Ovary (tissue), 9 donors: Measurements from ENCODE around the gene HERC6. TPM values are rescaled to one million over a fixed set of nuclear protein-coding genes. Genes with fewer than 3 reads are reported as not detected.
"Not testable (repeated sequence)": the region's sequence is repeated elsewhere in the genome, so short reads cannot be mapped to it uniquely, and the experiment has no call there.

Experiments used
- DNase-seq, 5 donors: peaks; one replicate each; pipeline ENCODE4 v3.0.0-alpha.2; 2019 to 2020
- H3K27ac ChIP-seq, 2 donors: fragments of 200-600 bp; one replicate each; pipeline versions ENCODE4 v1.5.1 to v1.8.0; 2019 to 2022
- H3K27me3 ChIP-seq: fragments of 200-600 bp; one replicate; pipeline ENCODE4 v1.8.0; 2022
- H3K36me3 ChIP-seq: fragments of 200-600 bp; sonication (generic); one replicate; pipeline ENCODE4 v1.5.1; 2019
- H3K4me1 ChIP-seq: one replicate; pipeline ENCODE4 v1.8.1; 2013; ENCODE audit warnings: mild to moderate bottlenecking, moderate library complexity; ENCODE audit not compliant: insufficient read depth
- H3K4me3 ChIP-seq: fragments of 200-600 bp; sonication (generic); one replicate; pipeline ENCODE4 v1.5.1; 2017
- H3K9me3 ChIP-seq, 2 donors: fragments of 200-600 bp in 1 of 2; sonication (generic) in 1 of 2; one replicate each; pipeline versions ENCODE4 v1.5.1 to v1.8.1; 2013 to 2019; ENCODE audit warnings: mild to moderate bottlenecking in 1 of 2, moderate library complexity in 1 of 2
- CTCF ChIP-seq, 3 donors: fragments of 450-650 bp in 2 of 3; fragments of 200-600 bp in 1 of 3; IDR thresholded peaks; one replicate each; pipeline versions ENCODE4 v1.5.1 to v1.8.0; 2016 to 2022; ENCODE audit warnings: antibody characterized with exemption in 3 of 3, mild to moderate bottlenecking in 1 of 3
- EP300 ChIP-seq: sonication (generic); formaldehyde crosslinking; IDR thresholded peaks from one replicate; pipeline ENCODE4 v1.6.1; 2017; ENCODE audit warnings: antibody characterized with exemption
- POLR2A ChIP-seq: fragments of 450-650 bp; IDR thresholded peaks from one replicate; pipeline ENCODE4 v1.6.1; 2017; ENCODE audit warnings: antibody characterized with exemption, mild to moderate bottlenecking, moderate library complexity
- WGBS, 3 donors: extraction: QIAGEN DNeasy Blood & Tissue Kit in 1 of 3; methylation state at CpG; one replicate each; pipeline versions ENCODE4 v1.1.5 to v1.1.7; 2013 to 2017; 5-methylcytosine and 5-hydroxymethylcytosine counted together
- intact Hi-C, 4 donors: fragments of 100-400 bp; cut with DNase I; formaldehyde crosslinking; loops; one replicate each; pipeline versions ENCODE4 v1.11.0 to v1.15.1; 2022 to 2023
- polyA plus RNA-seq, 2 donors: library from polyadenylated mRNA; stranded (reverse); fragments of 200-250 nt in 1 of 2; fragments of 350-450 nt in 1 of 2; fragmentation: Illumina TruSeq in 1 of 2; extraction: RNeasy Lipid Tissue Mini Kit (QIAGEN cat#74804) in 1 of 2; gene quantifications; one replicate each; pipeline ENCODE4 v1.2.3, GENCODE V29; 2013 to 2014
- total RNA-seq, 7 donors: library from RNA; depleted of rRNA in 2 of 7; stranded (reverse); fragments of >200 nt in 2 of 7; fragmentation: NEBNext Ultra II Directional in 3 of 7; extraction: Animal tissue kit (Norgen Biotek cat#: 25700) in 3 of 7; gene quantifications; one replicate each; pipeline versions ENCODE4 v1.1.0 to v1.2.4, GENCODE V29; 2016 to 2023
- donor health status: DM: no; HTN: no; CAD: no; lungs with moderate emphysema.
- donor health status: DM: no; HTN: no; CAD: no.
- donor health status: Bipolar disorder and iron deficiency.
- donor health status: DM: yes; HTN: yes; CAD: no.
- donor health status: DM: no; HTN: no; CAD: no.
- donor health status: DM: yes; HTN: yes; CAD: no.

Gene HERC6
- total and polyA plus RNA-seq, 9 donors: 9.1 to 24.5 (median 10.8) TPM

- no peaks in the 10 kb centered on the region for H3K9me3 ChIP-seq
- no peaks in the 10 kb centered on the region for H3K27me3 ChIP-seq
- intact Hi-C loops: loop anchor here in 2 of 4 donors (10.0 kb wide), 2 partner anchors 122 to 148 kb away; no protein-coding TSS in a partner anchor
- no peak overlapping the region for H3K27ac ChIP-seq
- H3K4me1 ChIP-seq: no peaks in the 10 kb centered on the region
- WGBS, 3 donors: 82 to 90% (median 83%) methylated on average over 2 of the region's 2 CpGs
- H3K4me3 ChIP-seq: no peak overlapping the region
- TF ChIP-seq EP300: no peak
- TF ChIP-seq POLR2A: no peak
- TF ChIP-seq CTCF (IDR thresholded peaks at IDR 0.05): no peak
- no peaks in the 10 kb centered on the region for H3K36me3 ChIP-seq
- DNase-seq: no peak
Observed at GRCh38 chr4:88366460-88366859, 12.2 kb upstream of the HERC6 start.

- no peaks in the 10 kb centered on the region for H3K36me3 ChIP-seq
- H3K27me3 ChIP-seq: no peaks in the 10 kb centered on the region
- H3K9me3 ChIP-seq: no peaks in the 10 kb centered on the region
- no peak for DNase-seq
- WGBS, 3 donors: 85 to 89% (median 88%) methylated on average over 5 of the region's 5 CpGs
- intact Hi-C loops: loop anchor here in 2 of 4 donors (10.0 kb wide), 2 partner anchors 123 to 147 kb away; no protein-coding TSS in a partner anchor
- no peak overlapping the region for H3K4me3 ChIP-seq
- no peaks in the 10 kb centered on the region for H3K4me1 ChIP-seq
- H3K27ac ChIP-seq: no peak overlapping the region
- no peak for TF ChIP-seq EP300
Observed at GRCh38 chr4:88367826-88368225, 10.8 kb upstream of the HERC6 start.

GRCh38 chr4:88369180-88369812 lies 9.4 kb upstream of the HERC6 start:
- H3K36me3 ChIP-seq, H3K9me3 ChIP-seq, H3K27ac ChIP-seq, H3K4me3 ChIP-seq, H3K4me1 ChIP-seq, H3K27me3 ChIP-seq, DNase-seq: not testable (repeated sequence)
- peak in 1 of 3 donors; percentile 34 for TF ChIP-seq CTCF (IDR thresholded peaks at IDR 0.05)
- intact Hi-C loops: loop anchor here in 3 of 4 donors (1.0 to 10.0 kb wide), 3 partner anchors 9 to 146 kb away; partner anchors contain the start of gene HERC6 (in 1 of the 3)
- WGBS, 3 donors: 84 to 89% (median 85%) methylated on average over 7 of the region's 7 CpGs

- TF ChIP-seq POLR2A (no peak), EP300 (no peak), CTCF (IDR thresholded peaks at IDR 0.05) (no peak)
- no peaks in the 10 kb centered on the region for H3K27me3 ChIP-seq
- H3K4me3 ChIP-seq: no peak overlapping the region
- no peaks in the 10 kb centered on the region for H3K36me3 ChIP-seq
- DNase-seq: no peak
- no peak overlapping the region for H3K27ac ChIP-seq
- WGBS, 3 donors: 86 to 91% (median 90%) methylated on average over 4 of the region's 4 CpGs
- no peaks in the 10 kb centered on the region for H3K9me3 ChIP-seq
- H3K4me1 ChIP-seq: no peaks in the 10 kb centered on the region
- intact Hi-C loops: no loop called here
Observed at GRCh38 chr4:88381123-88381522, 2.5 kb downstream of the HERC6 start.

GRCh38 chr4:88382621-88383020 lies 4.0 kb downstream of the HERC6 start:
- Histone ChIP-seq H3K27me3 (no peaks in the 10 kb centered on the region), H3K4me1 (no peaks in the 10 kb centered on the region), H3K9me3 (no peaks in the 10 kb centered on the region), H3K4me3 (no peak overlapping the region), H3K27ac (no peak overlapping the region), H3K36me3 (no peaks in the 10 kb centered on the region)
- intact Hi-C loops: no loop called here
- 43 to 48% (median 45%) methylated on average over 1 of the region's 1 CpG for WGBS, 3 donors
- no peak for DNase-seq
- no peak for TF ChIP-seq POLR2A
- TF ChIP-seq EP300: no peak
- no peak for TF ChIP-seq CTCF (IDR thresholded peaks at IDR 0.05)
